GM18505 (cell line): ENCODE data around the gene PRADC1.
"Not testable (repeated sequence)": the region's sequence is repeated elsewhere in the genome, so short reads cannot be mapped to it uniquely, and the experiment has no call there.

Experiments used
- ATAC-seq: cut with Tn5 transposase; IDR thresholded peaks from one replicate; pipeline ENCODE4 v1.9.1; 2021; ENCODE audit not compliant: unreplicated experiment
- POLR2A ChIP-seq: IDR thresholded peaks from 4 replicates; pipeline ENCODE4 v1.6.1; 2011; ENCODE audit warnings: borderline replicate concordance; ENCODE audit not compliant: insufficient read depth, insufficient read length; ENCODE audit errors: extremely low read depth

The PRADC1 gene

GRCh38 chr2:73233154-73233931 lies at the start of gene PRADC1:
TSS of gene PRADC1 (minus strand) at chr2:73233239. CDS start at chr2:73233160, 79 bp downstream.
- peak; percentile 68 for TF ChIP-seq POLR2A
- ATAC-seq: peak; percentile 86

GRCh38 chr2:73281244-73281643 lies 48.2 kb upstream of the PRADC1 start:
- ATAC-seq: no peak
- no peak for TF ChIP-seq POLR2A

GRCh38 chr2:73279852-73280251 lies 46.8 kb upstream of the PRADC1 start:
- TF ChIP-seq POLR2A: no peak
- no peak for ATAC-seq

GRCh38 chr2:73272270-73272669 lies 39.2 kb upstream of the PRADC1 start:
- no peak for ATAC-seq
- TF ChIP-seq POLR2A: no peak

- ATAC-seq: peak; percentile 5
Measured at GRCh38 chr2:73269686-73270465, 36.8 kb upstream of the PRADC1 start.

GRCh38 chr2:73268830-73269685 lies 36.0 kb upstream of the PRADC1 start:
- peak; percentile 74 for ATAC-seq
- TF ChIP-seq POLR2A: peak; percentile 59

More at GRCh38 chr2:73269686-73270465, 36.8 kb upstream of the PRADC1 start:
- no peak for TF ChIP-seq POLR2A

- no peak for ATAC-seq
- TF ChIP-seq POLR2A: no peak
Measured at GRCh38 chr2:73268366-73268829, 35.4 kb upstream of the PRADC1 start.

GRCh38 chr2:73267008-73267407 lies 34.0 kb upstream of the PRADC1 start:
- no peak for TF ChIP-seq POLR2A
- ATAC-seq: no peak

GRCh38 chr2:73266061-73266901 lies 33.2 kb upstream of the PRADC1 start:
- ATAC-seq: no peak
- no peak for TF ChIP-seq POLR2A

- TF ChIP-seq POLR2A: no peak
- ATAC-seq: no peak
Measured at GRCh38 chr2:73265298-73266060, 32.4 kb upstream of the PRADC1 start.

GRCh38 chr2:73264783-73265182 lies 31.7 kb upstream of the PRADC1 start:
- no peak for TF ChIP-seq POLR2A
- no peak for ATAC-seq

- no peak for TF ChIP-seq POLR2A
- no peak for ATAC-seq
Measured at GRCh38 chr2:73264332-73264606, 31.2 kb upstream of the PRADC1 start.

GRCh38 chr2:73263540-73264331 lies 30.7 kb upstream of the PRADC1 start:
- no peak for ATAC-seq
- TF ChIP-seq POLR2A: no peak

- ATAC-seq: not testable (repeated sequence)
Measured at GRCh38 chr2:73262691-73263429, 29.8 kb upstream of the PRADC1 start.
